HG03469 (cell line): ENCODE measurements around the gene JAK2.
"Not testable (repeated sequence)": the region's sequence is repeated elsewhere in the genome, so short reads cannot be mapped to it uniquely, and the experiment has no call there.

Experiments used
- ATAC-seq: cut with Tn5 transposase; IDR thresholded peaks from one replicate; pipeline ENCODE4 v1.9.1; 2021; ENCODE audit warnings: mild to moderate bottlenecking, moderate library complexity, moderate number of reproducible peaks; ENCODE audit not compliant: unreplicated experiment

Gene JAK2

DNA sequence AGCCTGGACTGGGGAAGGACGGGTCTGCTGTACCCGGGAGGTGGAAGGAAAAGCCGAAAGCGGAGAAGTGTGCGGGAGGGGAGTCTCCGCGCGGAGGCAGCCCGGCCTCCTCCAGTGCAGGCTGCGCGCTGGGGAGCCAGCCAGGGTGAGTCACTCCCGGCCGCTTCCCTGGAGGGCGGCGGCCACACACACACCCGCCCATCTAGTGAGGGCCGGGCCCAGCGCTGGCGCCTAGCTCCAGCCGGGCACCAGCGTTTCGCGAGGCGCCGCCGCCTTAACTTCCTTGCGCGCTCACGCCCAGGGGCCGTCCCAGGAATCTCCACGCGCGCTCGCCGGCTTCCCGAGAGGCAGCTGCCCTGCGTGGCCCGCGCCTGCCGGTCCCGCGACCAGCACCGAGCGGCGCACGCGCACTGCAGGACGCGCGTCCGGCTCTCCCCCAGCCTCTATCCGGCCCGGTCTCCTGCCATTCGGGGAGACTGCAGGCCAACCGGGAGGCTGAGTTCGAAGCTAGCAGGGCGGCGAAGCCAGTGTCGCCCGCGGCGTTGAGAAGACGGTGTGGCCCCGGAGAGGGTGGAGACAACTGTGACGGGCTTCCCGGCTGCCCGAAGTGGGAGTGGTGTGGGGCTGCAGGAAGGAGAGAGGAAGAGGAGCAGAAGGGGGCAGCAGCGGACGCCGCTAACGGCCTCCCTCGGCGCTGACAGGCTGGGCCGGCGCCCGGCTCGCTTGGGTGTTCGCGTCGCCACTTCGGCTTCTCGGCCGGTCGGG, at the start of gene JAK2:
Gene JAK2 (plus strand): TSS at position 652 of the 765 bp plus-strand sequence. CDS start 36,716 bp downstream, outside the sequence.
- peak; percentile 45 for ATAC-seq

DNA sequence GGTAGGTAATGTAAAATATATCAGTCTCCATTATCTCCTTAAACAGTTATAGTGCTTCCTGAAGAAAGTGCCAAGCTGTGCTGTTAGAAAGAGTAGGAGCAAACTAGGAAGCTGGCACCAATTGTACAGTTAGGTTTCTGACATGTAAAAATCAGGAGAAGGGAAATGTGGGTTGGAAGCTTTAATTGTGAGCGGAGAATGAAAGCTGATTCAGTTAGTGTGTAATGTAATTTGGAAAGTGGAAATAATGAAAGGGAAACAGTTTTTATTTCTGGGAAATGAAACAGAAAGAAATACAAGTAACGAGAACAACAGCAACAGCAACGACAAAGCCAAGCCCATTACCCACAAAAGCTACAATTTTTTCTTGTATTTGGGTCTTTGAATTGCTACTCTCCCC, 48.8 kb upstream of the JAK2 start:
- ATAC-seq, result no peak

- ATAC-seq, result peak; percentile 28
These were observed 48.2 kb upstream of the JAK2 start for GRCh38 chr9:4936823-4937222.

DNA sequence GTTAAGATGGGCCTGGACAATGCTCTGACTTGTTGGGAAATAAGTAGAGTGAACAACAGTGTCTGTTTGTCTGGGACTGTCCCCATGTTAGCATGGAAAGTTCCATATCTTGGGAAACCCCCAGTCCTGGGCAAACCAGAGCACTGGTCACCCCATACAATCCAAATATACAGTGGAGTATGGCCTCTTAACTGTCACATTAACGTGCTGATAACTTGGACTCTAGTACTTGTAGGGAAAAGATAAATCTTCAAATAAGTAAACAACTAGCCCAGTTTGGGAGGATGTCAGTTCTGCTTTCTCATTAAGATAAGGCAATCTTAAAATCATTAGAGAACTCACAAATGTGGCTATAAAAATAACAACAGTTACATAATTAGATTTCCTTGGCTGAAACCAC, 47.6 kb upstream of the JAK2 start:
- ATAC-seq, result no peak

GRCh38 chr9:4938496-4938895, 46.6 kb upstream of the JAK2 start:
- ATAC-seq, result no peak

DNA sequence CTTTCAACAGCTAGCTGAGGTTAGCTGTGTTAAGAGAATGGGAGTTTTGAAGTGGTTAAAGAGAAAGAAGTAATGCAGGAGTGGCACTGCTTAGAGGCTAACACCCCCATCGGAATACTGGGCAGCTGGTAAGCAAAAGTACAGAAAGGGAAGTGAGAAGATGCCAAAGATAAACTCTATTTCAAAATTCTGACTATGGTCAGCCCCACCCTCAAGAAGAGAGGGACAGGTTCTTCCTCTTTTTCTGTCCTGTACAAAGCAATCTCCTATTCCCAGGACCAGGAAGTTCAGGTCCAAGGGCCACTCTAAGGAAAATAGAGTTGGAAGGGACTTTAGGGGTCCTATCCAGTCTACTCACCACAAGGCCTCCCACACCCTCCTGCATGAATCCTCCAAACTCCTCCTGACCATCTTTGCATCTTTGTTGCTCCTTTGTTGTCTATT, 45.9 kb upstream of the JAK2 start:
- ATAC-seq, result peak; percentile 77

DNA sequence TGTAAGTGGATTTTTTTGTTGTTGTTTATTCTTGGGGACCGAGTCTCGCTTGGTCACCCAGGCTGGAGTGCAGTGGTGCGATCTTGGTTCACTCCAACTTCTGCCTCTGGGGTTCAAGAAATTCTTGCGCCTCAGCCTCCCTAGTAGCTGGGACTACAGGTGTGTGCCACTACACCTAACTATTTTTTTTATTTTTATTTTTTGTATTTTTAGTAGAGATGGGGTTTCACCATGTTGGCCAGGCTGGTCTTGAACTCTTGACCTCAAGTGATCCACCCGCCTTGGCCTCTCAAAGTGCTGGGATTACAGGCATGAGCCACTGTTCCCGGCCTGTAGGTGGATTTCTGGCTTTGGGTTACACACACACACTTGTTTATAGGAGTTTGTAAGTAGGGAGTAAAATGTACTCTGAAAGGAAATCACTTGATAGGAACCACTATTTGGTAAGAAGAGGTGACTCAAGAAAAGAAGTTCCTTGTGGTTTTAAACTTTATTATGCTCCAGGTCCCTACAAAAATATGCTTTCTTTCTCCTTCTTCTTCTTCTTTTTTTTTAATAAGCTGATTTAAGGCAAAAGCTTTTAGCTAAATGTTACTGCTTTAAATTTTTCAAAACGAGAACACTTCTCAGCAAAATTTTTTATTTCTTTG, 42.9 kb upstream of the JAK2 start:
- ATAC-seq, result not testable (repeated sequence)

DNA sequence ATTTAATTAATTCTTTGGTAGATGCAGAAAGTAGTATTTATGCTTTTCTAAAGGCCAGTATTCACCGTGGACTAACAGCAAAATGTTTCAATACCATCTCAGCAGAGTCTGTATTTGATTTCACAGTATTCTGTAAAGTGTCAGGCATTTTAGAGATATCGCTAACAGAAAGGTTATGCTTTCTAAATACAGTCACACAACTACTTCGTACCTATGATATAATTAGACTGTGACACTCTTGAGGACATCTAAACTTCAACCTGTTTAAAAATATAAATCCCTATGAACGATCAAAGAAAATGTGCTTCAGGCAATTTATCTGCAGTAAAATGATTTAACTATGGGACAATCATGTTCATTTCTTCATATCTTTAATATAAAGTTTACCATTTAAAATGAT, 41.7 kb upstream of the JAK2 start:
- no peak for ATAC-seq

- not testable (repeated sequence) for ATAC-seq
These were observed 40.5 kb upstream of the JAK2 start for GRCh38 chr9:4944431-4945211.

DNA sequence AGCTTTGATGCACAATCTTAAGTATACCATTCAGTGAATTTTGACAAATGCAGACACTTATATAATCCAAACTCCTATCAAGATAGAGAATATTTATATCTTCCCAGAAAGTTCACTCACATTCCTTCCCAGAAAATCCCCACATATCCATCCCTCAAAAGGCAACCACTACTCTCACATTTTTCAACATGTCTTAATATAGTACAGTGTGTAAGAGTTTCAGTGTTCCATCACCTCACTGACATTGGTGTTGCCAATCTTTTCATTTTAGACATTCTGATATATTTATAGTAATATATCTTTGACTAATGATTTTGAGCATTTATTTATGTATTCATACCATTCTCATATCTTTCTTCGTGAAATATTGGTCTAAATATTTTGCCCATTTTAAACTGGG, 38.1 kb upstream of the JAK2 start:
- no peak for ATAC-seq

DNA sequence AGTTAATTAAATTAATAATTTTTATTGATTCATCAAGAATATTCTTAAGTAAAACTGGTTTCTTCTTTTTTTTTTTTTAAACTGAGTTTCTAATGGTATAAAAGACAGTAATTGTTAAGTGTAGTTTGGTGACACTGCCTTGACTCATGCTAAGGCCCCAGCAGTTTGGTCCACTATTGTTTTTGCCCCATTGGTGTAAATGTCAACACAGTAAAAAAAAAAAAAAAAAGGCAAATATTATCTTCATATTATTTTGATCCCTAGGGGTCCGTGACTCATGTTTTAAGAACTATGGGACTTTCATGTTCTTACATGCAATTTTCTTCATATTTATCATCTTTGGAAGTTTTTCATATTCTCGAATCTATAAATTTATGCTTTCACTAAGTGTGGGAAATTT, 29.2 kb upstream of the JAK2 start:
- no peak for ATAC-seq

DNA sequence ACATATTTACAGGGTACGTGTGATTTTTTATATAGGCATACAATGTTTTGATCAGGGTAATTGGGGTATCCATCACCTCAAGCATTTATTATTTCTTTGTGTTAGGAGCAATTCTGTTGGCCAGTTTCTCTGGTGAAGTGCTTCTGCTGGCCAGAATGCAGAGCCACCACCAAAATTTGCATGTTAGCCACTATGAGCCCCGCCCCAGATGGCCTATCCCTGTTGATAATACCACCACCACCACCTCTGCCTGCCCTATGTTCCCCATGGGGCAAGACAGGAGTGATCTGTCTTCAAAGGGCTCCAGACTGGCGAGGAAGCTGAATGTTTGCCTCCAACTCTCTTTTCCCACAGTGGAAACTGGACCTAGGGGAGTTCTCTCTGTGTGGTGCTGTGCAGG, 26.0 kb upstream of the JAK2 start:
- no peak for ATAC-seq

GRCh38 chr9:4962085-4962484, 23.0 kb upstream of the JAK2 start:
- no peak for ATAC-seq

DNA sequence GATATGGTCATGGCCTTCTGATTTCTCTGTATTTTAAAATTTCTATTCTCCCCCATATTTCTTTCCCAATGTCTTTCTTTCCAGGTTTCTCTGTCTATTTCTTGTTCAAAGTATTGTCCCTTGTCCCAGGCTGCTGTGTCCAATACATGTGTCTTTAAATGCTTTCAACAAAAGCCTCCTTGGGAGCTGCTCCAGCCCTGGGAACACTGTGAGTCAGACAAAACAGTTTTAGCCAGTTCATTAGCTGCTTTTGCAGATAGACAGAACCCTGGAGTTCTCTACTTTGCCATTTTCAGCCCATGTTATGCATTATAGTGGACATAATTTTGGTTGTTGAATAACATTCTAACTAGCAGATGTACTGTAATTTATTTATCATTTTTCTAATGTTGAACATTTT, 20.5 kb upstream of the JAK2 start:
- ATAC-seq, result no peak

DNA sequence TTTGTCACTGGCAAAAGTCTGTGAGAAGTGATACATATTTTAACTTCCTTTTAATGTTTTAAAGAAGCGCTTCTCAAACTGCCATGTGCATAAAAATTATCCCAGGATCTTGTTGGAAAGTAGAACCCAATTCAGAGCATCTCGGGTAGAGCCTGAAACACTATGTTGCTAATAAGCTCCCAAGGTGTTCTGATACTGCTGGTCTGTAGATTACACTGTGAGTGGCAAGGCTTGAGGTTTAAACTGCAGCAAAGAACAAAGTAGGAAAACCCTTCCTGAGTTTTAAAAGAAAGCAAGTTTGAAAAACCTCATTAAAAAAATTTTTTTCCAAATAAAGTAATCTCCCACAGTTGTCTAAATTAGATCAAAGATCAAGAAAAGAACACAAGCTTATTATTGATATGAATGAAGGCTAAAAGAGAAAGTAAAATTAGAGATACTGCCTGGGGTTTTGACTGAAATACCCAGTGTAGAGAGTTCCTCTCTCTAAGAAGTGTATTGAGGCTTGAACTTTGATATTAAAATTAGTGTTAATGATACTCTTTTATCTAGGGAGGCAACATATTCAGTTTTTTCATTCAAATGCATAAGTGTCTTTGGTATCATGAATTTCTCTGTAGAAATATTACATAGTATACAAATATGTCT, 19.8 kb upstream of the JAK2 start:
- ATAC-seq, result no peak

DNA sequence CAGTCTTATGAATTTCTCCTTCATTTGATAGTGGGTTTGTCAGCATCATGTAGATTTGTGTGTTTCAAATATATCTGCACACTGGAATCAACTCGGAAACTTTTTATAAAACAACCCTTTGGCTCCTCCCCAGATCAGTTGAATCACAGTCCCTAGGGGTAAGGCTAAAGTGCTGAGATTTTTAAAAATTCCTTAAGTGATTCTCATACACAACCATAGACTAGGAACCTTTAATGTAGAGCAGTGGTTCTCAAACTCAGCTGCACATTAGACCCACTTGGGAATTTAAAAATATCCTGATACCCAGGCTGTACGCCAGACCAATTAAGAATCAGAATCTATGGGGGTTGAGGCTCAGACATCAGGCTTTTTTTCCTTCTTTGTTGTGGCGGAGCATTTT, 17.5 kb upstream of the JAK2 start:
- ATAC-seq, result no peak

DNA sequence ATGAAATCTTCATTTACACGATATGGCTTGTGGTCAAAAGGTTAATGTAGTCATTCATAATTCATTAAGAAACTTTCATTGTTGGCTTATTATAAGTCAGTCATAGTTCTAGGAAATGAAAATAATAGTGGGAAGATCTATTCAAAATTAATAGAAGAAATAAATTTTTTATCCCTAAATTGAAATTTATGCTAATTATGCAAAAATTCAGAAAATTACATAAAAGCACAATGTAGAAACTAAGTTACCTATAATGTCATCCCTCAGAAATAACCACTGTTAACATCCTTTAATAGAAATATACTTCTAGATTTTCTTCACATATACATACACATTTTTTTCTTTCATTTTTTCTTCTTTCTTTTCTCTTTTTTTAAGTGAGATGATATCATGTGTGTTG, 15.9 kb upstream of the JAK2 start:
- ATAC-seq, result no peak

GRCh38 chr9:4970970-4971641, 14.0 kb upstream of the JAK2 start:
- ATAC-seq, result peak; percentile 75

DNA sequence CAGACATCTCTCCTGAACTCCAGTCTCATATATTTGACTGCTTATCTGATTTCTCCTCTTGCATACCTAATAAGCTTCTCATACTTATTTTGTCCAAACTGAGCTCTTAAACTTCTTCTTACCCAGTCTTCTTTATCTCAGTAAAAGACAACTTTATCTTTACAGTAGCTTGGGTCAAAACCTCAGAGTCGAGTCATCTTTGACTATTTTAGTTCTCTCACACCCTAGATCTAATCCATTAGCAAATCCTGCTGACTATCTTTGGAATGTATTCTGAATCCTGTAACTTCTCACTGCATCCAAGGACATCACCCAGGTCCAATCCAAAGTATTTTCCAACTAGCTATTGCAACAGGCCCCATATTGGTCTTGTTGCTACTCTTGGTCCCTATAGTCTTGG, 11.8 kb upstream of the JAK2 start:
- ATAC-seq, result no peak

DNA sequence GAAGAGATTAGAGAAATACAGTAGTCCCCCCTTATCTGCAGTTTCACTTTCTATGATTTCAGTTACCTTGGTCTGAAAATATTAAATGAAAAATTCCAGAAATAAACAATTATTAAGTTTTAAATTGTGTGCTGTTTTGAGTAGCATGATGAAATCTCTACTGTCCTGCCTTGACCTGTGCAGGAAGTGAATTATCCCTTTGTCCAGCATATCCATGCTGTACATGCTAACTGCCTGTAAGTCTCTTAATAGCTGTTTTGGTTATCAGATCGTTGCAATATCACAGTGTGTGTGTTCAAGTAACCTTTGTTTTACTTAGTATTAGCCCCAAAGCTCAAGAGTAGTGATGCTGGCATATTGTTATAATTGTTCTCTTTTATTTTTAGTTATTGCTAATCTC, 11.2 kb upstream of the JAK2 start:
- no peak for ATAC-seq

GRCh38 chr9:4979239-4979638, 5.8 kb upstream of the JAK2 start:
- no peak for ATAC-seq
